ENCODE results near the gene RASA3. TPM values are rescaled to one million over a fixed set of nuclear protein-coding genes. Genes with fewer than 3 reads are reported as not detected.

RASA3 gene
- polyA plus RNA-seq, 1 donor from 2014 or later = 8.5 TPM

DNA sequence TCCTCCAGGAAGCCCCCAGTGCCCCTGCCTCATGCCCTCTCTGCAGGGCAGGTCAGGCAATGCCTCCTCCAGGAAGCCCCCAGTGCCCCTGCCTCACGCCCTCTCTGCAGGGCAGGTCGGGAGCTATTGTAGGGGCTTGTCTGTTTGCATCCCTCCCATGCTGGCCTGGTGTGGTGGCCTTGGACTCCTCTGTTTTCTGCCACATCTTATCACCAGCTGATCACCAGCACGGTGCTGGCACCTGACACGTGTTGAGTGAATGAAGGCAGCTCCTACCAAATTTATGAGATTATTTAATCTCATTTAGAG is 107.1 kb downstream of the RASA3 start:
- no peak for TF ChIP-seq EZH2 (IDR thresholded peaks at IDR 0.05; ENCODE audit: borderline replicate concordance, insufficient read depth, low read length, poor library complexity, severe bottlenecking)
- TF ChIP-seq, protein P1, sequence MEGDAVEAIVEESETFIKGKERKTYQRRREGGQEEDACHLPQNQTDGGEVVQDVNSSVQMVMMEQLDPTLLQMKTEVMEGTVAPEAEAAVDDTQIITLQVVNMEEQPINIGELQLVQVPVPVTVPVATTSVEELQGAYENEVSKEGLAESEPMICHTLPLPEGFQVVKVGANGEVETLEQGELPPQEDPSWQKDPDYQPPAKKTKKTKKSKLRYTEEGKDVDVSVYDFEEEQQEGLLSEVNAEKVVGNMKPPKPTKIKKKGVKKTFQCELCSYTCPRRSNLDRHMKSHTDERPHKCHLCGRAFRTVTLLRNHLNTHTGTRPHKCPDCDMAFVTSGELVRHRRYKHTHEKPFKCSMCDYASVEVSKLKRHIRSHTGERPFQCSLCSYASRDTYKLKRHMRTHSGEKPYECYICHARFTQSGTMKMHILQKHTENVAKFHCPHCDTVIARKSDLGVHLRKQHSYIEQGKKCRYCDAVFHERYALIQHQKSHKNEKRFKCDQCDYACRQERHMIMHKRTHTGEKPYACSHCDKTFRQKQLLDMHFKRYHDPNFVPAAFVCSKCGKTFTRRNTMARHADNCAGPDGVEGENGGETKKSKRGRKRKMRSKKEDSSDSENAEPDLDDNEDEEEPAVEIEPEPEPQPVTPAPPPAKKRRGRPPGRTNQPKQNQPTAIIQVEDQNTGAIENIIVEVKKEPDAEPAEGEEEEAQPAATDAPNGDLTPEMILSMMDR (IDR thresholded peaks at IDR 0.05; ENCODE audit: poor library complexity, severe bottlenecking) = no peak
- H2AFZ ChIP-seq (ENCODE audit: low read depth, low read length) = no peak overlapping the region
- H3K9ac ChIP-seq (ENCODE audit: low read length) = no peak overlapping the region
- no peaks in the 10 kb centered on the region for H3K36me3 ChIP-seq (ENCODE audit: insufficient read depth, low read length)
- H3K79me2 ChIP-seq (replicated peaks; ENCODE audit: insufficient read depth, low read length) = no peaks in the 10 kb centered on the region
- H3F3A ChIP-seq (ENCODE audit: insufficient read depth, low read length, poor library complexity, severe bottlenecking) = no peaks in the 10 kb centered on the region
- no peaks in the 10 kb centered on the region for H3K9me3 ChIP-seq (ENCODE audit: low read length)
- H4K20me1 ChIP-seq (ENCODE audit: insufficient read depth) = no peaks in the 10 kb centered on the region
- no peak overlapping the region for H3K4me2 ChIP-seq (ENCODE audit: low read length)
- H3K9me2 ChIP-seq (ENCODE audit: insufficient read depth, low read length) = no peaks in the 10 kb centered on the region
- no peak overlapping the region for H3K4me3 ChIP-seq (ENCODE audit: low read length)
- no peaks in the 10 kb centered on the region for H3K27me3 ChIP-seq (ENCODE audit: insufficient read depth, low read depth, low read length)
- H3K27ac ChIP-seq (ENCODE audit: low read length) = no peak overlapping the region

DNA sequence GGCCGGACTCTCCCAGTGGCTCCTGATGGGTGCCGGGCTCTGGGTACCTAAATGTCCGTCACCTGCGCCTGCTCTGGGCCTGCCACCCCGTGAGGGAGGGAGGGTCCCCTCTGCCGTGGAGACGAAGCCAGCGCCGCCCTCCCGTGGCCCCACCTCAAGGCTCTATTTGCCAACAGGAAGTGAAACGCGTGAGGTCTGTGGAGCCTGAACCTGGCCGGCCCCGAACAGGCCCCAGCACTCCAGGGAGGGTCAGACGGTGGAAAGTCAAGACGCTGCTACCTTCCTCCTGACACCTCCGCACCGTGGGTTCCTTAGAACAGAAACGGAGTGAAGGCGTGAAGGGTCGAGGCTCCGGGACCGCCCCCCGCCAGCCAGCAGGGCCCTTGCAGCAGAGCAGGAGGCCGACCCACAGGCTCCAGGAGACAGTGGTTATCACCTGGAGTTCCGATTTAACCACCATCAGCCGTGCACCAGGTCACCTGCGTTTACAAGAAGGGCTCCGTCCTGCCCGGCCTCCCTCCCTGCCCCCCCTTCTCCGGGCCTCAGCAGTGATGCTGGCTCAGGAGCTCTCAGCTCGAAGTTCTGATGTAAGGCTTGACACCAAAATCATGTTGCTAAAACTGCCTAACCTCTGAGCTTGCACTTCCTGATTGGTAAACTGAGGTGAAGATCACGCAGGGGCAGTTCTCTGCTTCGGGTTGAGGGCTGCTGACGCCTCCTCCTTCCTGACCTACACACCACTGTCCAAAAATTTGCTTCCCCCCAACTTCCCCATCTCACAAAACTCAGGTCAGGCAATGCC is 107.6 kb downstream of the RASA3 start:
- H3K4me2 ChIP-seq (ENCODE audit: low read length) = no peak overlapping the region
- H3K9me3 ChIP-seq (ENCODE audit: low read length) = no peaks in the 10 kb centered on the region
- no peak overlapping the region for H3K27ac ChIP-seq (ENCODE audit: low read length)
- H4K20me1 ChIP-seq (ENCODE audit: insufficient read depth) = no peaks in the 10 kb centered on the region
- TF ChIP-seq RAD21 (conservative IDR thresholded peaks at IDR 0.05) (no peak), MXI1 (conservative IDR thresholded peaks at IDR 0.05; ENCODE audit: poor library complexity, severe bottlenecking) (no peak), EZH2 (IDR thresholded peaks at IDR 0.05; ENCODE audit: borderline replicate concordance, insufficient read depth, low read length, poor library complexity, severe bottlenecking) (no peak)
- no peaks in the 10 kb centered on the region for H3F3A ChIP-seq (ENCODE audit: insufficient read depth, low read length, poor library complexity, severe bottlenecking)
- H3K4me3 ChIP-seq (ENCODE audit: low read length) = no peak overlapping the region
- no peaks in the 10 kb centered on the region for H3K27me3 ChIP-seq (ENCODE audit: insufficient read depth, low read depth, low read length)
- H3K9me2 ChIP-seq (ENCODE audit: insufficient read depth, low read length) = no peaks in the 10 kb centered on the region
- no peak overlapping the region for H3K9ac ChIP-seq (ENCODE audit: low read length)
- no peak overlapping the region for H2AFZ ChIP-seq (ENCODE audit: low read depth, low read length)
- no peaks in the 10 kb centered on the region for H3K79me2 ChIP-seq (replicated peaks; ENCODE audit: insufficient read depth, low read length)
- H3K36me3 ChIP-seq (ENCODE audit: insufficient read depth, low read length) = no peaks in the 10 kb centered on the region

DNA sequence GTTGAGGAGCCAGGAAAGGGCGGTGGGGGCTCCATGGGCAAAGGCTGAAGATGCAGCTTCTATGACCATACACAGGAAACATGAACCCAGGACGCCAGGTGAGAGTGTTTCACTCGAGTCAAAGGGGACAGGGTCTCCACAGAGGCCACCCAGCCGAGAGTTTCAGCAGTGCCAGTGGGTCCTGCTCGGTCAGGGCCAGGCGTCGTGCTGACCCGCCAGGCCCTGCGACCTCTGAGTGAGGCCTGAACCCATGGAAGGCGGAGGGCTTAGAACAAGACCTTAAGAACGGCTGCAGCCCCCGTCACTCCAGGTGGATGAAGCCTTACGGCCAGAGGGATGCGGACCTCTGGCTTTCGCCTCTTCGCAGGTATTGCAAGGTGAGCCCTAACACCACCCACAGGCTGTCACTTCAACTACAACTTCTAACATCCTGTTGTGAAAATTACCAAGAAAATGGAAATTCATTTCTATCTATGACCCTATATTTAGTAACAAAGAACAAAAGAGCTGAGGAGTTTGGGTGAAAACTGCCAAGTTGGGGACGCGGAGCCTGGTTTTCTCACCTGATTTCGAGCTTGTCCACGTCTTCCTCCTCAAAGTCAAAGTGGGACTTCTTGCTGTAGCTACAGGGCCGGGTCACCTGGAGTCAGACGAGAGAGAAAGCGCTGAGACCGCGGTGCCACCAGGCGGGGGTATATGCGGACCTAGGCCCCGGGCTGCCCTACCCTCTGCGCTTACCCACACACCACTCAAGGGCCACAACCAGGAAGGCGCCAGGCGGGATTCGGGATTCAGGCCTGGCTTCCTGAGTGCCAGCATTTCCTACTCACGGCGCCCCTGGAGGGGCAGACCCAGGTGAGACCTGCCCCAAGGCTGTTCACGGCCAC is 108.5 kb downstream of the RASA3 start:
- no peak overlapping the region for H2AFZ ChIP-seq (ENCODE audit: low read depth, low read length)
- no peak overlapping the region for H3K9ac ChIP-seq (ENCODE audit: low read length)
- H3K27ac ChIP-seq (ENCODE audit: low read length) = no peak overlapping the region

More for the DNA sequence above, 108.5 kb downstream of the RASA3 start:
- Histone ChIP-seq H3K9me2 (ENCODE audit: insufficient read depth, low read length) (no peaks in the 10 kb centered on the region), H3K9me3 (ENCODE audit: low read length) (no peaks in the 10 kb centered on the region), H3K27me3 (ENCODE audit: insufficient read depth, low read depth, low read length) (no peaks in the 10 kb centered on the region), H3K4me3 (ENCODE audit: low read length) (no peak overlapping the region), H3K36me3 (ENCODE audit: insufficient read depth, low read length) (no peaks in the 10 kb centered on the region), H3F3A (ENCODE audit: insufficient read depth, low read length, poor library complexity, severe bottlenecking) (no peaks in the 10 kb centered on the region), H4K20me1 (ENCODE audit: insufficient read depth) (no peaks in the 10 kb centered on the region), H3K79me2 (replicated peaks; ENCODE audit: insufficient read depth, low read length) (no peaks in the 10 kb centered on the region), H3K4me2 (ENCODE audit: low read length) (no peak overlapping the region)
- TF ChIP-seq MXI1 (conservative IDR thresholded peaks at IDR 0.05; ENCODE audit: poor library complexity, severe bottlenecking) (no peak), POLR2AphosphoS5 (IDR thresholded peaks at IDR 0.05) (no peak), RAD21 (conservative IDR thresholded peaks at IDR 0.05) (no peak), EZH2 (IDR thresholded peaks at IDR 0.05; ENCODE audit: borderline replicate concordance, insufficient read depth, low read length, poor library complexity, severe bottlenecking) (no peak), TAF1 (IDR thresholded peaks at IDR 0.05; ENCODE audit: low read depth) (no peak), EP300 (conservative IDR thresholded peaks at IDR 0.05; ENCODE audit: poor library complexity, severe bottlenecking) (no peak), SMC3 (conservative IDR thresholded peaks at IDR 0.05; ENCODE audit: poor library complexity) (no peak)
- TF ChIP-seq, protein P1 (IDR thresholded peaks at IDR 0.05; ENCODE audit: poor library complexity, severe bottlenecking) = no peak
- TF ChIP-seq, protein P2, sequence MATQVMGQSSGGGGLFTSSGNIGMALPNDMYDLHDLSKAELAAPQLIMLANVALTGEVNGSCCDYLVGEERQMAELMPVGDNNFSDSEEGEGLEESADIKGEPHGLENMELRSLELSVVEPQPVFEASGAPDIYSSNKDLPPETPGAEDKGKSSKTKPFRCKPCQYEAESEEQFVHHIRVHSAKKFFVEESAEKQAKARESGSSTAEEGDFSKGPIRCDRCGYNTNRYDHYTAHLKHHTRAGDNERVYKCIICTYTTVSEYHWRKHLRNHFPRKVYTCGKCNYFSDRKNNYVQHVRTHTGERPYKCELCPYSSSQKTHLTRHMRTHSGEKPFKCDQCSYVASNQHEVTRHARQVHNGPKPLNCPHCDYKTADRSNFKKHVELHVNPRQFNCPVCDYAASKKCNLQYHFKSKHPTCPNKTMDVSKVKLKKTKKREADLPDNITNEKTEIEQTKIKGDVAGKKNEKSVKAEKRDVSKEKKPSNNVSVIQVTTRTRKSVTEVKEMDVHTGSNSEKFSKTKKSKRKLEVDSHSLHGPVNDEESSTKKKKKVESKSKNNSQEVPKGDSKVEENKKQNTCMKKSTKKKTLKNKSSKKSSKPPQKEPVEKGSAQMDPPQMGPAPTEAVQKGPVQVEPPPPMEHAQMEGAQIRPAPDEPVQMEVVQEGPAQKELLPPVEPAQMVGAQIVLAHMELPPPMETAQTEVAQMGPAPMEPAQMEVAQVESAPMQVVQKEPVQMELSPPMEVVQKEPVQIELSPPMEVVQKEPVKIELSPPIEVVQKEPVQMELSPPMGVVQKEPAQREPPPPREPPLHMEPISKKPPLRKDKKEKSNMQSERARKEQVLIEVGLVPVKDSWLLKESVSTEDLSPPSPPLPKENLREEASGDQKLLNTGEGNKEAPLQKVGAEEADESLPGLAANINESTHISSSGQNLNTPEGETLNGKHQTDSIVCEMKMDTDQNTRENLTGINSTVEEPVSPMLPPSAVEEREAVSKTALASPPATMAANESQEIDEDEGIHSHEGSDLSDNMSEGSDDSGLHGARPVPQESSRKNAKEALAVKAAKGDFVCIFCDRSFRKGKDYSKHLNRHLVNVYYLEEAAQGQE (IDR thresholded peaks at IDR 0.05; ENCODE audit: borderline replicate concordance) = no peak
